Measurements from ENCODE around the gene COPA. TPM values are rescaled to one million over a fixed set of nuclear protein-coding genes. Genes with fewer than 3 reads are reported as not detected.
"Not testable (repeated sequence)": the region's sequence is repeated elsewhere in the genome, so short reads cannot be mapped to it uniquely, and the experiment has no call there.

COPA gene
- polyA plus RNA-seq (2013) = 73.8 TPM

DNA sequence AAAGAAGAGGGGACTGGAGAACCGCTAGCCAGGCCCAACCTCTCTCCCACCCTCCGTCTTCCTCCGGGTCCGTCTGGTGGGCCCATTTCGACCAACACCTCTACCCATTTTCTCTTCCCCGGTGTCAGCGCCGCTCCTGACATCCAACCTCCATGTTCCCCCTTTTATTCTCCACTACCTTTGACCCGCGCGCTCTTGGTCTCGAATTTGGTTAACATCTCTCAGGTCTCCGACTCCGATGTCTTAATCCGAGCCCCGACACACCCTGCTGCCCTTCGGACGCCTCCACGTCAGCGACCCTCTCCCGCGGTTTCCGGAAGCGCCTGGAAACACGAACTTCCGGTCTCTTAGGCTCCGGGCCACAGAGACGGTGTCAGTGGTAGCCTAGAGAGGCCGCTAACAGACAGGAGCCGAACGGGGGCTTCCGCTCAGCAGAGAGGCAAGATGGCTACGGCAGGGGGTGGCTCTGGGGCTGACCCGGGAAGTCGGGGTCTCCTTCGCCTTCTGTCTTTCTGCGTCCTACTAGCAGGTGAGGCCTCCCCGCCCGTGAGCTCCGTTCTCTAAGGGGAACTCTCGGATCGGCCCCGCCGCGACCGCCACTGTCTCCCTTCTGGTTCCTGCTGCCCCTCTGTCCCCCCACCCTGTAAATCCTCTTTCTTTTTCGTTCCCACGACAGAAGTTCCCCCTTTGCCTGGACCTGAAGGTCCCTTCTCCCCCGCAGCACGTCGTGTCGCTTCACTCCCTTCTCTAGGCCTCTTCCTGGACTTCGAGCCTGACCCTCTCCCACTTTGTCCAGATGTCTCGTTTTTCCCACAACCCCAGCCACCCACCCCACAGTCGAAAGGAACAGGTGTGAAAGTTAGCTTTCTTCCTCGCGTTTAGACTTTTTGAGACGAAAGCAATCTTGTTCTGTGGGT is at the start of gene COPA, which contains the start of gene NCSTN:
COPA (minus strand) TSS at position 298 of the 917 bp plus-strand sequence; CDS start at position 218, 80 bp downstream.
NCSTN (plus strand) TSS at position 431 of the 917 bp plus-strand sequence; CDS start at position 445, 14 bp downstream.
- Histone ChIP-seq H3K4me3 (ENCODE audit: control insufficient read depth in 1 of 7, extremely low read depth in 1 of 7, insufficient read depth in 4 of 7, low read depth in 2 of 7, low read length in 6 of 7) (peak within 1 kb of the TSS; percentile 91 to 100 (median 98)), H3K27ac (ENCODE audit: insufficient read depth in 1 of 2, low read depth in 1 of 2, low read length in 2 of 2, poor library complexity in 1 of 2, severe bottlenecking in 2 of 2) (peak within 1 kb of the TSS; percentile 98 to 99), H3K36me3 (ENCODE audit: control insufficient read depth in 4 of 4, insufficient read depth in 4 of 4, low read length in 3 of 4) (peaks cover 13 to 43% (median 24%) of the 10 kb centered on the region in 4 experiments), H3K9me3 (ENCODE audit: control extremely low read depth in 1 of 5, control insufficient read depth in 4 of 5, insufficient read depth in 2 of 5, low read depth in 1 of 5, low read length in 4 of 5) (no peaks in the 10 kb centered on the region), H3K27me3 (replicated peaks in 2 of 5; ENCODE audit: control insufficient read depth in 4 of 5, insufficient read depth in 5 of 5, low read length in 4 of 5) (no peaks in the 10 kb centered on the region), H3K4me1 (ENCODE audit: control extremely low read depth in 1 of 4, control insufficient read depth in 4 of 4, insufficient read depth in 4 of 4, low read length in 3 of 4) (peaks cover 23 to 41% (median 32%) of the 10 kb centered on the region in 4 experiments)
- ChIA-PET POLR2A (interaction anchor here (0.7 kb wide), 1 partner anchor 85 kb away, joined by 6 read pairs; no protein-coding TSS in a partner anchor), CTCF (interaction anchor here (0.8 to 26.0 kb wide), 4 partner anchors 12 to 121 kb away, joined by 3 to 437 read pairs (median 20); no protein-coding TSS in a partner anchor)
- peak; percentile 94 to 97 (median 95) for DNase-seq
- WGBS (ENCODE audit: insufficient coverage) = 0% methylated on average over 50 of the region's 58 CpGs

- H3K9me3 ChIP-seq (ENCODE audit: control extremely low read depth in 1 of 5, control insufficient read depth in 4 of 5, insufficient read depth in 2 of 5, low read depth in 1 of 5, low read length in 4 of 5); H3K36me3 ChIP-seq (ENCODE audit: control insufficient read depth in 4 of 4, insufficient read depth in 4 of 4, low read length in 3 of 4); POLR2A ChIA-PET; H3K4me1 ChIP-seq (ENCODE audit: control extremely low read depth in 1 of 4, control insufficient read depth in 4 of 4, insufficient read depth in 4 of 4, low read length in 3 of 4); H3K27ac ChIP-seq (ENCODE audit: insufficient read depth in 1 of 2, low read depth in 1 of 2, low read length in 2 of 2, poor library complexity in 1 of 2, severe bottlenecking in 2 of 2); H3K27me3 ChIP-seq (replicated peaks in 2 of 5; ENCODE audit: control insufficient read depth in 4 of 5, insufficient read depth in 5 of 5, low read length in 4 of 5); DNase-seq; H3K4me3 ChIP-seq (ENCODE audit: control insufficient read depth in 1 of 7, extremely low read depth in 1 of 7, insufficient read depth in 4 of 7, low read depth in 2 of 7, low read length in 6 of 7): not testable (repeated sequence)
- CTCF ChIA-PET = interaction anchor here (2.4 kb wide), 1 partner anchor 12 kb away, joined by 6 read pairs; no protein-coding TSS in a partner anchor
- WGBS (ENCODE audit: insufficient coverage) = 100% methylated on average over 2 of the region's 4 CpGs
These were observed 45.4 kb upstream of the COPA start for GRCh38 chr1:160388406-160388805.

DNA sequence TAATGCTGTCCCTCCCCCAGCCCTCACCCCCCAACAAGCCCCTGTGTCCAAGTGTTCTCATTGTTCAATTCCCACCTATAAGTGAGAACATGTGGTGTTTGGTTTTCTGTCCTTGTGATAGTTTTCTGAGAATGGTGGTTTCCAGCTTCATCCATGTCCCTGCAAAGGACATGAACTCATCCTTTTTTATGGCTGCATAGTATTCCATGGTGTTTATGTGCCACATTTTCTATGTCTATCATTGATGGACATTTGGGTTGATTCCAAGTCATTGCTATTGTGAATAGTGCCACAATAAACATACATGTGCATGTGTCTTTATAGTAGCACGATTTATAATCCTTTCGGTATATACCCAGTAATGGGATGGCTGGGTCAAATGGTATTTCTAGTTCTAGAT is 41.8 kb upstream of the COPA start:
- no CpG with 5 or more reads among the region's 2 CpGs for WGBS (ENCODE audit: insufficient coverage)
- CTCF ChIA-PET = interaction anchor here (0.5 kb wide), 1 partner anchor 11 kb away, joined by 3 read pairs; no protein-coding TSS in a partner anchor
- H3K4me1 ChIP-seq (ENCODE audit: control extremely low read depth in 1 of 4, control insufficient read depth in 4 of 4, insufficient read depth in 4 of 4, low read length in 3 of 4); H3K36me3 ChIP-seq (ENCODE audit: control insufficient read depth in 4 of 4, insufficient read depth in 4 of 4, low read length in 3 of 4); H3K4me3 ChIP-seq (ENCODE audit: control insufficient read depth in 1 of 7, extremely low read depth in 1 of 7, insufficient read depth in 4 of 7, low read depth in 2 of 7, low read length in 6 of 7); H3K27me3 ChIP-seq (replicated peaks in 2 of 5; ENCODE audit: control insufficient read depth in 4 of 5, insufficient read depth in 5 of 5, low read length in 4 of 5); H3K9me3 ChIP-seq (ENCODE audit: control extremely low read depth in 1 of 5, control insufficient read depth in 4 of 5, insufficient read depth in 2 of 5, low read depth in 1 of 5, low read length in 4 of 5); H3K27ac ChIP-seq (ENCODE audit: insufficient read depth in 1 of 2, low read depth in 1 of 2, low read length in 2 of 2, poor library complexity in 1 of 2, severe bottlenecking in 2 of 2); POLR2A ChIA-PET; DNase-seq: not testable (repeated sequence)

- Histone ChIP-seq H3K4me1 (ENCODE audit: control extremely low read depth in 1 of 4, control insufficient read depth in 4 of 4, insufficient read depth in 4 of 4, low read length in 3 of 4) (peaks cover 5 to 24% (median 20%) of the 10 kb centered on the region in 4 experiments), H3K9me3 (ENCODE audit: control extremely low read depth in 1 of 5, control insufficient read depth in 4 of 5, insufficient read depth in 2 of 5, low read depth in 1 of 5, low read length in 4 of 5) (no peaks in the 10 kb centered on the region), H3K4me3 (ENCODE audit: control insufficient read depth in 1 of 7, extremely low read depth in 1 of 7, insufficient read depth in 4 of 7, low read depth in 2 of 7, low read length in 6 of 7) (no peak overlapping the region), H3K36me3 (ENCODE audit: control insufficient read depth in 4 of 4, insufficient read depth in 4 of 4, low read length in 3 of 4) (no peaks in the 10 kb centered on the region), H3K27ac (ENCODE audit: insufficient read depth in 1 of 2, low read depth in 1 of 2, low read length in 2 of 2, poor library complexity in 1 of 2, severe bottlenecking in 2 of 2) (no peak overlapping the region), H3K27me3 (replicated peaks in 2 of 5; ENCODE audit: control insufficient read depth in 4 of 5, insufficient read depth in 5 of 5, low read length in 4 of 5) (no peaks in the 10 kb centered on the region)
- POLR2A ChIA-PET = interaction anchor here (0.6 kb wide), 1 partner anchor 10 kb away, joined by 3 read pairs; no protein-coding TSS in a partner anchor
- DNase-seq = no peak
- WGBS (ENCODE audit: insufficient coverage) = 86% methylated on average over 5 of the region's 7 CpGs
- CTCF ChIA-PET = interaction anchor here (0.8 to 14.4 kb wide), 19 partner anchors 12 to 269 kb away, joined by 3 to 437 read pairs (median 5); partner anchors contain the start of gene NHLH1
These were observed 34.6 kb upstream of the COPA start for GRCh38 chr1:160377585-160378206.

DNA sequence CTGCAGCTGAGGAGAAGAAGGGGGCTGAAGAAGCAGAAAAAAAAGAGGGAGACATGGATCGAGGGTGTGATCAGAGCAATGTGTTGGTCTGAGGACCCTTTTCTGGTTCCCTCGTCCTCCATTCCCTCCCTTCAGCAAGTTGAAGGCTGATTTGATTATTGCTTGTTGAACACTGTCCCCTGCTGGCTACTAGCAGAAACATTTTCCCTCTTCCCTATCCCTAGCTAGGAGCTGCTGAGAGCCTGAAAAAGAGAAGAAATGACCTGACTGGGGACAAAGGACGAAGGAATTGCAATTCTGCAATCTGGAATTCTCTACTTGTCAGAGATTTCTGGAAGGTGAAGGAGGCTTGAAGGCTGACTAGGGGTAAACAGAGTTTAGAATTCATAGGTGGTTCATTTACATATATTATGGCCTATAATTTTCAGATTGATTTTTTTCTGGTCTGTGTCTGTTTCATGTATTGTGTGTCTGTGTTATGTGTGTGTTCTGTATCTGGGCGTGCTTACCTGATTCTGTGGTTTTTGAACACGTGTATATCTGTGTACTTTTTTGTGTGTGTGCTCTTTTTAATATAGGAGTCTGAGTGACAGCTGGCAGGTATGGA is 33.6 kb upstream of the COPA start:
- H3K9me3 ChIP-seq (ENCODE audit: control extremely low read depth in 1 of 5, control insufficient read depth in 4 of 5, insufficient read depth in 2 of 5, low read depth in 1 of 5, low read length in 4 of 5) = no peaks in the 10 kb centered on the region
- H3K27ac ChIP-seq (ENCODE audit: insufficient read depth in 1 of 2, low read depth in 1 of 2, low read length in 2 of 2, poor library complexity in 1 of 2, severe bottlenecking in 2 of 2) = no peak overlapping the region
- ChIA-PET POLR2A (interaction anchor here (0.8 to 1.5 kb wide), 2 partner anchors 21 to 85 kb away, joined by 3 to 5 read pairs; no protein-coding TSS in a partner anchor), CTCF (interaction anchor here (0.8 to 14.4 kb wide), 21 partner anchors 13 to 291 kb away, joined by 3 to 437 read pairs (median 5); partner anchors contain the start of genes NHLH1 and VANGL2)
- peak; percentile 76 to 87 (median 85) for DNase-seq
- peak overlapping the region in 3 of 7 experiments; percentile 4 to 49 (median 43) for H3K4me3 ChIP-seq (ENCODE audit: control insufficient read depth in 1 of 7, extremely low read depth in 1 of 7, insufficient read depth in 4 of 7, low read depth in 2 of 7, low read length in 6 of 7)
- WGBS (ENCODE audit: insufficient coverage) = 21% methylated on average over 4 of the region's 5 CpGs
- no peaks in the 10 kb centered on the region for H3K27me3 ChIP-seq (replicated peaks in 2 of 5; ENCODE audit: control insufficient read depth in 4 of 5, insufficient read depth in 5 of 5, low read length in 4 of 5)
- H3K4me1 ChIP-seq (ENCODE audit: control extremely low read depth in 1 of 4, control insufficient read depth in 4 of 4, insufficient read depth in 4 of 4, low read length in 3 of 4) = peaks cover 5 to 24% (median 20%) of the 10 kb centered on the region in 4 experiments
- no peaks in the 10 kb centered on the region for H3K36me3 ChIP-seq (ENCODE audit: control insufficient read depth in 4 of 4, insufficient read depth in 4 of 4, low read length in 3 of 4)

- Histone ChIP-seq H3K4me3 (ENCODE audit: control insufficient read depth in 1 of 7, extremely low read depth in 1 of 7, insufficient read depth in 4 of 7, low read depth in 2 of 7, low read length in 6 of 7) (peak overlapping the region in 6 of 7 experiments; percentile 4 to 49 (median 36)), H3K9me3 (ENCODE audit: control extremely low read depth in 1 of 5, control insufficient read depth in 4 of 5, insufficient read depth in 2 of 5, low read depth in 1 of 5, low read length in 4 of 5) (no peaks in the 10 kb centered on the region), H3K4me1 (ENCODE audit: control extremely low read depth in 1 of 4, control insufficient read depth in 4 of 4, insufficient read depth in 4 of 4, low read length in 3 of 4) (peaks cover 5 to 24% (median 20%) of the 10 kb centered on the region in 4 experiments), H3K27me3 (replicated peaks in 2 of 5; ENCODE audit: control insufficient read depth in 4 of 5, insufficient read depth in 5 of 5, low read length in 4 of 5) (no peaks in the 10 kb centered on the region), H3K36me3 (ENCODE audit: control insufficient read depth in 4 of 4, insufficient read depth in 4 of 4, low read length in 3 of 4) (no peaks in the 10 kb centered on the region), H3K27ac (ENCODE audit: insufficient read depth in 1 of 2, low read depth in 1 of 2, low read length in 2 of 2, poor library complexity in 1 of 2, severe bottlenecking in 2 of 2) (no peak overlapping the region)
- DNase-seq = no peak
- 18% methylated on average over 7 of the region's 9 CpGs for WGBS (ENCODE audit: insufficient coverage)
- POLR2A ChIA-PET = interaction anchor here (0.8 to 1.5 kb wide), 2 partner anchors 21 to 85 kb away, joined by 3 to 5 read pairs; no protein-coding TSS in a partner anchor
- CTCF ChIA-PET = interaction anchor here (0.8 to 14.4 kb wide), 17 partner anchors 14 to 290 kb away, joined by 3 to 437 read pairs (median 6); partner anchors contain the start of genes NHLH1 and VANGL2
These were observed 32.9 kb upstream of the COPA start for GRCh38 chr1:160375788-160376524.

All from common myeloid progenitor, CD34-positive (primary cell).